ENCODE data around the gene NTF4.
A peak's percentile ranks its signal among the peaks of the same experiment; 100 is the strongest.
"Not testable (repeated sequence)": the region's sequence is repeated elsewhere in the genome, so short reads cannot be mapped to it uniquely, and the experiment has no call there.

Gene NTF4

DNA sequence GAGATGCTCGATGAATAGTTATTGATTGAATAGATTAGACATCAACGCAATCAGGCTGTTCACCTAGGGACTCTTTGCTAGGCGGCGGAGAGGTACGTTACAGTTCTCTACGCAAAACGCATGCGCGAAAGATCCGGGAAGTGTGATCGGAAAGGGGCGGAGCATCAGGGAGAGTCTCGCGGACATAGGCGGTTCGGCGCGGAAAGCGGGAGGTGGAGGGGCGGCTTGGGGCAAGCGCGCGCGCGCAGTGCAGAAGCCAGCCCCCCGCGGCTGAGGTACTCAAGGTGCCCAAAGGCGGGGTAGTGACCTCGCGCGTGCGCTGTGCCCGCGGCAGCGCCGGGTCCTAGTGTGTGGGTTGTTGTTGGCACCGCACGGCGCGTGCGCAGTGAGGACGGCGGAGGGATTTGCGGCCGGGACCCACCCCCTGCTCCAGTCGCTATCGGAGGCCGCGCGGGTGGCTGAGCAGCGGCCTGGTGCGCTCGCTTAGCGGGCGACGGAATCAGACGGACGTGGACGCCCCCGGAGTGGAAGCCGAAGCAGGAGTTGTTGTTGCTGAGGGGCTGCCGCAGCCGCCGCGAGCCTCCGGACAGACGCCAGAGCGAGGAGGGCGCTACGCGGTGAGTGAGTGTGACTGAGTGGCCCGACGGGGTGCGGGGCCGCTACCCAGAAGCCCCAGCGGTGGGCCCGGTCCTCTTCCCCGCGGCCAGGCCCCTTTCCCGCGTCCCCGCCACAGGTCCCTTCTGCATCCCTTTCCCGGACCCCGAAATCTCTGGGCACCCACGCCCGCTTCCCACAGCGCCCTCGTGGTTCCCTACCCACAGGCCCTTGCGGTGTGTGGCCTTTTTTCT, 20.6 kb upstream of the NTF4 start, which contains the start of gene SNRNP70:
Gene SNRNP70, plus strand, starts transcription at position 432 of the 848 bp plus-strand sequence. CDS start 964 bp downstream, outside the sequence.
- peaks cover 15 to 22% of the 10 kb centered on the region in 2 experiments for H3K4me1 ChIP-seq (ENCODE audit: control insufficient read depth in 1 of 2, insufficient read depth in 1 of 2, low read depth in 1 of 2, low read length in 1 of 2)
- H3K27me3 ChIP-seq = peaks cover 17% of the 10 kb centered on the region
- peak within 1 kb of the TSS; percentile 92 for H3K27ac ChIP-seq
- peak within 1 kb of the TSS; percentile 85 to 86 for H3K4me3 ChIP-seq (ENCODE audit: low read depth in 1 of 2, low read length in 1 of 2)
- peaks cover 20% of the 10 kb centered on the region for H3K36me3 ChIP-seq
- H3K9me3 ChIP-seq = no peaks in the 10 kb centered on the region
- TF ChIP-seq CTCF (IDR thresholded peaks at IDR 0.05) = peak; percentile 33

DNA sequence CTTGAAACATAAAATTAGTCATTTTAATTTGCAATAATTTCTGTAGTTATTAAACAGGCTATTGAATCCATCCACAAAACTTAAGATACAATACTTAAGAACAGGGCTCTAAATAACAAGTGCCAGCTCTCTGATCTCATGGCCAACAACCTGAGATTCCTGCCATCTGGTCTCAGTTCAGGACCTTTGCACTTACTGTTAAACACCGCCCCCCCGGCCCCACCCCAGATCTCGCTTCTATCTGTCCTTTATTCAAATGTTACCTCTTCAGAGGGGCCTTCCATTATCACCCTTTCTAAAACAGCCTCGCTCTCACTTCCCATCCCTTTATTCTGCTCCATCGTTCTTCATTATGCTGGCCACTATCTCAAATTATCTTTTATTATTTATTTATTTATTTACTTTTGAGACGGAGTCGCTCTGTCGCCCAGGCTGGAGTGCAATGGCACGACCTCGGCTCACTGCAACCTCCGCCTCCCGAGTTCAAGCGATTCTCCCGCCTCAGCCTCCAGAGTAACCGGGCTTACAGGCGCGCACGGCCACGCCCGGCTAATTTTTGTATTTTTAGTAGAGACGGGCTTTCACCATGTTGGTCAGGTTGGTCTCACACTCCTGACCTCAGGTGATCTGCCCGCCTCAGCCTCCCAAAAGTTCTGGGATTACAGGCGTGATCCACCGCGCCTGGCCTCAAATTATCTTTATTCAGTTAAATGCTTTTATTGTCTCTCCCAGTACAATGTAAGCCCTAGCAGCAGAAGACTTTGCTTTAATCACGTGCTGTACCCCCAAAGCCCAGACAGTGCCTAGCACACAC, 19.8 kb upstream of the NTF4 start:
- TF ChIP-seq CTCF (IDR thresholded peaks at IDR 0.05) = no peak
- H3K27ac ChIP-seq = peak overlapping the region; percentile 92
- peaks cover 24% of the 10 kb centered on the region for H3K27me3 ChIP-seq
- H3K4me1 ChIP-seq (ENCODE audit: control insufficient read depth in 1 of 2, insufficient read depth in 1 of 2, low read depth in 1 of 2, low read length in 1 of 2) = peaks cover 15 to 22% of the 10 kb centered on the region in 2 experiments
- no peaks in the 10 kb centered on the region for H3K9me3 ChIP-seq
- peak overlapping the region; percentile 85 to 86 for H3K4me3 ChIP-seq (ENCODE audit: low read depth in 1 of 2, low read length in 1 of 2)
- H3K36me3 ChIP-seq = peaks cover 15% of the 10 kb centered on the region

DNA sequence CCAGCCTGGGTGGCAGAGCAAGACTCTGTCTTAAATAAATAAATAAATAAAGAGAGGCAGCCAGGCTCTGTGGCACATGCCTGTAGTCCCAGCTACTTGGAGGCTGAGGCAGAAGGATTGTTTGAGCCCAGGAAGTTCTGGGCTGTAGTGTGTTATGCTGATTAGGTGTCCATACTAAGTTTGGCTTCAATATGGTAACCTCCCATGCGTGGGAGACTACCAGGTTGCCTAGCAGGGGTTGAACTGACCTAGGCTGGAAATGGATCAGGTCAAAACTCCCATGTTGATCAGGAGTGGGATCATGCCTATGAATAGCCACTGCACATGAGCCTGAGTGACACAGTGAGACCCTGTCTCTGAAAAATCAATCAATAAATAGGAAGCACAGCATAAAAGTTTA, 16.7 kb upstream of the NTF4 start:
- H3K4me3 ChIP-seq (ENCODE audit: low read depth in 1 of 2, low read length in 1 of 2) = no peak overlapping the region
- no peaks in the 10 kb centered on the region for H3K36me3 ChIP-seq
- no peak overlapping the region for H3K27ac ChIP-seq
- no peaks in the 10 kb centered on the region for H3K9me3 ChIP-seq
- peaks cover 24% of the 10 kb centered on the region for H3K27me3 ChIP-seq
- peaks cover 9 to 13% of the 10 kb centered on the region in 2 experiments for H3K4me1 ChIP-seq (ENCODE audit: control insufficient read depth in 1 of 2, insufficient read depth in 1 of 2, low read depth in 1 of 2, low read length in 1 of 2)
- no peak for TF ChIP-seq CTCF (IDR thresholded peaks at IDR 0.05)

DNA sequence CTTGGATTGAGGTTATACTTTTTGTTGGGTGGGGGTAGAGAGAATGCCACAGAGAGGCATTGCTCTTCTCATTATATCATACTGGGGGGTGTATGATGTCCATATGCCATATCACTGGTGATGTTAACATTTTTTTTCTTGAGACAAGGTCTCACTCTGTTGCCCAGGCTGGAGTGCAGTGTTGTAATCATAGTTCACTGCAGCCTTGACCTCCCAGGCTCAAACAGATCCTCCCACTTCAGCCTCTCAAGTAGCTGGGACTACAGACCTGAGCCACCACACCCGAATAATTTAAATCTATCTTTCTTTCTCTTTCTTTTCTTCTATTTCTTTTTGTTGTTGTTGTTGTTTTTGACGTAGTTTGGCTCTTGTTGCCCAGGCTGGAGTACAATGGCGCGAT, 15.8 kb upstream of the NTF4 start:
- no peaks in the 10 kb centered on the region for H3K9me3 ChIP-seq
- H3K4me3 ChIP-seq (ENCODE audit: low read depth in 1 of 2, low read length in 1 of 2) = no peak overlapping the region
- peaks cover 24% of the 10 kb centered on the region for H3K27me3 ChIP-seq
- H3K27ac ChIP-seq = no peak overlapping the region
- no peak for TF ChIP-seq CTCF (IDR thresholded peaks at IDR 0.05)
- no peaks in the 10 kb centered on the region for H3K36me3 ChIP-seq
- H3K4me1 ChIP-seq (ENCODE audit: control insufficient read depth in 1 of 2, insufficient read depth in 1 of 2, low read depth in 1 of 2, low read length in 1 of 2) = peaks cover 5% of the 10 kb centered on the region in 2 experiments

DNA sequence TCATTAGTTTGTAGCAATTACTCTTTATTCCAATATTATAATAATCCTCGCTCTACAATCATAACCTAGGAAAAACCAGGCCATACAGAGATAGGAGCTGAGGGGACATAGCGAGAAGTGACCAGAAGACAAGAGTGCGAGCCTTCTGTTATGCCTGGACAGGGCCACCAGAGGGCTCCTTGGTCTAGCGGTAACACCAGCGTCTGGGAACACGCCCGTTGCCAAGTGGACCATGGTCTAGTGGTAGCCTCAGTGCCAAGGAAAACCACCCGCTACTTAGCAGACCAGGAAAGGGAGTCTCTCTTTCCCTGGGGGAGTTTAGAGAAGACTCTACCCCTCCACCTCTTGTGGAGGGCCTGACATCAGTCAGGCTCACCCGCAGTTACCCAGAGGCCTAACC, 10.3 kb upstream of the NTF4 start:
- not testable (repeated sequence) for H3K9me3 ChIP-seq; H3K36me3 ChIP-seq; H3K4me3 ChIP-seq (ENCODE audit: low read depth in 1 of 2, low read length in 1 of 2); H3K4me1 ChIP-seq (ENCODE audit: control insufficient read depth in 1 of 2, insufficient read depth in 1 of 2, low read depth in 1 of 2, low read length in 1 of 2); H3K27ac ChIP-seq
- H3K27me3 ChIP-seq = peaks cover 57% of the 10 kb centered on the region

Data from neutrophil (primary cell).